ENCODE measurements around the gene ALDH18A1.
"Not testable (repeated sequence)": the region's sequence is repeated elsewhere in the genome, so short reads cannot be mapped to it uniquely, and the experiment has no call there.

ALDH18A1 gene

GRCh38 chr10:95650232-95650631 is 6.3 kb downstream of the ALDH18A1 start:
- no peak for DNase-seq (ENCODE audit: low spot score)

- DNase-seq (ENCODE audit: low spot score) = no peak
Measured at GRCh38 chr10:95648138-95648537, 8.4 kb downstream of the ALDH18A1 start.

GRCh38 chr10:95646160-95646559 is 10.4 kb downstream of the ALDH18A1 start:
- no peak for DNase-seq (ENCODE audit: low spot score)

- no peak for DNase-seq (ENCODE audit: low spot score)
Measured at GRCh38 chr10:95644901-95645300, 11.6 kb downstream of the ALDH18A1 start.

GRCh38 chr10:95640891-95641315 is 15.6 kb downstream of the ALDH18A1 start:
- DNase-seq (ENCODE audit: low spot score) = no peak

- DNase-seq (ENCODE audit: low spot score) = no peak
Measured at GRCh38 chr10:95637911-95638310, 18.6 kb downstream of the ALDH18A1 start.

GRCh38 chr10:95637140-95637539 is 19.4 kb downstream of the ALDH18A1 start:
- DNase-seq (ENCODE audit: low spot score) = no peak

- no peak for DNase-seq (ENCODE audit: low spot score)
Measured at GRCh38 chr10:95635319-95635733, 21.2 kb downstream of the ALDH18A1 start.

GRCh38 chr10:95628786-95629185 is 27.7 kb downstream of the ALDH18A1 start:
- DNase-seq (ENCODE audit: low spot score) = no peak

GRCh38 chr10:95626500-95626899 is 30.0 kb downstream of the ALDH18A1 start:
- no peak for DNase-seq (ENCODE audit: low spot score)

- DNase-seq (ENCODE audit: low spot score) = not testable (repeated sequence)
Measured at GRCh38 chr10:95620415-95620814, 36.1 kb downstream of the ALDH18A1 start.

GRCh38 chr10:95618101-95618500 is 38.4 kb downstream of the ALDH18A1 start:
- no peak for DNase-seq (ENCODE audit: low spot score)

- DNase-seq (ENCODE audit: low spot score) = no peak
Measured at GRCh38 chr10:95616446-95616845, 40.1 kb downstream of the ALDH18A1 start.

GRCh38 chr10:95613330-95613729 is 43.2 kb downstream of the ALDH18A1 start:
- no peak for DNase-seq (ENCODE audit: low spot score)

- DNase-seq (ENCODE audit: low spot score) = no peak
Measured at GRCh38 chr10:95610727-95611126, 45.8 kb downstream of the ALDH18A1 start.

- DNase-seq (ENCODE audit: low spot score) = no peak
Measured at GRCh38 chr10:95606922-95607321, 49.6 kb downstream of the ALDH18A1 start.

GRCh38 chr10:95605163-95605562 is 51.3 kb downstream of the ALDH18A1 start:
- DNase-seq (ENCODE audit: low spot score) = no peak

GRCh38 chr10:95604630-95605029 is 51.9 kb downstream of the ALDH18A1 start:
- no peak for DNase-seq (ENCODE audit: low spot score)

- no peak for DNase-seq (ENCODE audit: low spot score)
Measured at GRCh38 chr10:95602382-95602781, 54.1 kb downstream of the ALDH18A1 start.

- DNase-seq (ENCODE audit: low spot score) = peak; percentile 93
Measured at GRCh38 chr10:95601116-95601719, 55.3 kb downstream of the ALDH18A1 start.

GRCh38 chr10:95600158-95600557 is 56.4 kb downstream of the ALDH18A1 start:
- no peak for DNase-seq (ENCODE audit: low spot score)

GRCh38 chr10:95597788-95598187 is 58.7 kb downstream of the ALDH18A1 start:
- DNase-seq (ENCODE audit: low spot score) = no peak

GRCh38 chr10:95588025-95588424 is 68.5 kb downstream of the ALDH18A1 start:
- DNase-seq (ENCODE audit: low spot score) = no peak

GRCh38 chr10:95579835-95580535 is 76.5 kb downstream of the ALDH18A1 start:
- no peak for DNase-seq (ENCODE audit: low spot score)

All from Ammon's horn (tissue), 1 donor.